ENCODE results near the gene PTPRG.

PTPRG gene

DNA sequence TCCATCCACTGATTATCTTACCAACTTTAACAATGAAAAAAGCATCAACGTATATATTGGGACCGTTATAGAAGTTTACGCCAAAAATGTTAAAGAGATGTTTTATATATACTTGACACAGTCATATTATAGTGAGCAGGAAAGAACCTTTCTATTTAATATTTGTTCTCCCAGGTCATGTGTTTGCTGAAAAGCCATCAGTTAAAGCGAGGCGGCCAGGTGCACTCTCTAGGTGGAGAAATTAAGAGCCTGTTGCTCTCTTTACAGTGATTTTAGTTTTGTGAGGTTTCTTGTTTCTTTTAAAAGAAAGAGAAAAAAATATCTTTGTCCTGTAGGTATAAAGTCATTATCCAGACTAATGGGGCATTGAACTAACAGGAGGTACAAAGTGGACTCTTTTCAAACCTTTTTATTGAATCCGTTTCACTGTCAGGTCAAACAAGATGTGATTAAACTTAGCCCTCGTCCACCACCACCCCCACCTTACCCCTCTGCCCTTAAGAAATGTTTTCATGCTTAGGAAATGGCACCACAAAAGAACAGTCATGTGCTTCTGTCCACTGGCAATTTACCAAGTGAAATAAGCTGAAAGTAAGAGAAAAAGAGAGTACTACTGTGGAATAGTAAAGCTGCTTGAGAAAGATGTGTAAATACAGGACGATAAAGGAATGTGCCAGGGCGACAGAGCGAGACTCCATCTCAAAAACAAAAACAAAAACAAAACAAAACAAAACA lies 279.9 kb downstream of the PTPRG start:
- no peak for DNase-seq

GRCh38 chr3:61841988-61842387 lies 280.6 kb downstream of the PTPRG start:
- DNase-seq = no peak

DNA sequence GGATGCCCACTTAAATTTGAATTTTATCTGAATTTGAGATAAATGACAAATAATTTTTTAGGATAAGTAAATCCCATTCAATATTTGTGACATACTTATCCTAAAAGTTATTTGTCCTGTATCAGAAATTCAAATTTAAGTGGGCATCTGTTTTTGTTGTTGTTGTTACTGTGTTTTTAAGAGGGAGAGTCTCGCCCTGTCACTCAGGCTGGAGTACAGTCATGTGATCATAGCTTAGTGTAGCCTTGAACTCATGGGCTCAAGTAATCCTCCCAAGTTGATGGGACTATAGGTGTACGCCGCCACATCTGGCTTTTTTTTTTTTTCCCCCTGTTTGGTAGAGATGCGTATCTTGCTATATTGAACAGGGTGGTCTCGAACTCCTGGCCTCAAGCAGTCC lies 283.0 kb downstream of the PTPRG start:
- no peak for DNase-seq

- no peak for DNase-seq
These were observed 285.1 kb downstream of the PTPRG start for GRCh38 chr3:61846488-61846887.

- DNase-seq = no peak
These were observed 286.6 kb downstream of the PTPRG start for GRCh38 chr3:61847784-61848462.

DNA sequence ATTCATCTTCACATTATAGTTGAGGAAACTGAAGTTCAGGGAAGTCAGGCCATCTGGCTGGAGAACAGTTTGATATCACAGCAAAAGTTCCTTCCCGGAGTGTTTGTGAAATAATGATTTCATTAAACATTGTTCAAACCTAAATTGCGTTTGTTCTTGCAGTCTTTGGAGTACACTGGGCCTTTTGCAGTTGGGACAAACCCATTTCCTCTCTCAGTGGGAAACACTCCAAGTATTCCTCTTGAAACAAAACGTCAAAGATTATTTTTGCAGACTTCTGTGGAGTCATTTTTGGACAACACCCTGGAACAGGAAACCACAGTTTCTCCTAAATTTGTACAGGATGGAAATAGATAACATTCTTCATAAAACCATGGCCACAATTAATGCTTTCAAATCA lies 287.5 kb downstream of the PTPRG start:
- DNase-seq = no peak

- DNase-seq = no peak
These were observed 292.5 kb downstream of the PTPRG start for GRCh38 chr3:61853912-61854311.

GRCh38 chr3:61855211-61855610 lies 293.8 kb downstream of the PTPRG start:
- DNase-seq = no peak

DNA sequence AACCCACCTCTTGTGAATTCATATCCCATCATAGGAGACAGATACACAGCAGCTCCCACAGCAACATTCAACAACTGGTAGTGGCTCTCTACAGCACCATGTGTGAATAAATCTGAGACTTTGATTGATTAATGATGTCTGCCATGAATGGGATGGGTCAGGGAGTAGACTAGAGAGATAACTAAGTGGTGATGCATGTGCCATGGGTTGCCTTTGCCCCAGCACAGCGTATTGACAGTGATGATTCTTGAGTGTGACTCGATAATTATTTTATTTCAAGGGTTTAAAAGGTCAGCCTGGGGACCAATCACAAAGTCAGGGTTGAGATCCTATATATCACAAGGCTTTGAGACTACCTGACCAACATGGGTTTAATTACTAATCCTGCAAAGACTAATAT lies 295.9 kb downstream of the PTPRG start:
- no peak for DNase-seq

GRCh38 chr3:61858054-61858453 lies 296.7 kb downstream of the PTPRG start:
- no peak for DNase-seq

- DNase-seq = no peak
These were observed 300.0 kb downstream of the PTPRG start for GRCh38 chr3:61861410-61861809.

- DNase-seq = no peak
These were observed 301.4 kb downstream of the PTPRG start for GRCh38 chr3:61862614-61863289.

DNA sequence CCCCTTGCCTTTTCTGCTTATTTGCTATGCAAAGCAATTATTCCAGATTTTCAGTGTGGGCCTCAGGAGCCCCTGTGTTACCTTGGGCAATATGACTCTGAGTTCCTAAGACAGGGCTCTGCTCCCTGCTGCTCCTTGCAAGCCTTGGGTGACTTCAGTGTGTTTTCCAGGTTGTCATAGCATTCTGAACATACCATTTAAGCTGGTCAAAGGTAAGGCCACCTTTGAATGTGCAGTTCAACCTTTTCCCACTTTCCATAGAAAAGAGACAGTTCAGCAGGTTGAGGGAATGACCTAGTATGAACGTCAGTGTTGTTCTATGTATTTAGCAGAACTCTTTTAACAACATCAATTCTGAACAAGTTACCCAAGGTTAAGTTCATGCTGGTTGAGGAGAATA lies 302.2 kb downstream of the PTPRG start:
- no peak for DNase-seq

DNA sequence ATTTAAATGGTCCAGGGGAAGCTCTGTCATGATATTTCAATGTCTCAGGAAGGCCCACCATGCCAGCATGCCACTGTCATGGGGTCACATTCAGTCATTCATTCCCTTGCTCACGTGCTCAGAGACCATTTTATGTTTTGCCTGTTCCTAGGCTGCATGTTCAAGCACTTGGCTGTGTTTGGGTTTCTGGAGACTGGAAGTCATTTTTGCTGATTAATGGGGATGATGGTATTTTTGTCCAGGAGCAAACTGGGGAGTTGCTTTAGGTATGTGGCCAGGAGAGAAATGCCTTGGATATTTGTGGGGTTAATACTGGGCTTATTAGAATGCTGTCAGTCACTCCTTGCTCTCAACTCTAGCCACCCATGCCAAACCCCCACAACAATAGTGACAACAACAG lies 303.5 kb downstream of the PTPRG start:
- no peak for DNase-seq

DNA sequence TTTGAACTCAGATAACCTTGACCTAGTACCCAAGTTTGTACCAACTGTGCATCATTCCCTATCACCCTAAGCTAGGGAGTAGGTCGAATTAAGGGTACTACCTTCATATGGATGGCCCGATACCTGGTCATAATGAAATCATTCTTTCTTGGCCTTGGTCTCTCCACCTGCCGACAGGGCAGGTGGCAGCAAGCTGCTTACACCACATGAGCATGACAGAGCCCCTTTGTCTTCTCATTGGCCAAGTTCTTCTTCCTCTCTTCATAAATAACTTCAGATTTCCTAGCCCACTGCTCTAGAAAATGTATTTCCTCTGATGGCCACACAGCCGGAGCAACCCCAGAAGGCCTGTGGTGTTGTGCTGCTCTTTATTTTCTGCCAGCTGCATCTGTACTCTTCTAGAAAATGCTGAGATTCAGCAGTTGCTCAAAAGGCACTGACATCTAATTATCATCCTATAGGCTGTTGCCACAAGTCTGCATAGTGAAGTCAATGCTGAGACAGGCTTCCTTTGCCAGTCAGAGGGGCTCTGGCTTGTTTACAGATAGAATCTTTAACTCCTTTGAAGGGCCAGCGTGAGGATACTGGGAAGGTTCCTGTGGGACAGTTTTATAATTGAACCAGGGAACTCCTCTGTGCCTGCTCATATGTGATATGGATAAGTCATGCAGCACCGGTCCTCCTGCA lies 304.2 kb downstream of the PTPRG start:
- no peak for DNase-seq

- no peak for DNase-seq
These were observed 304.8 kb downstream of the PTPRG start for GRCh38 chr3:61866153-61866542.

- DNase-seq = no peak
These were observed 305.6 kb downstream of the PTPRG start for GRCh38 chr3:61866961-61867461.

DNA sequence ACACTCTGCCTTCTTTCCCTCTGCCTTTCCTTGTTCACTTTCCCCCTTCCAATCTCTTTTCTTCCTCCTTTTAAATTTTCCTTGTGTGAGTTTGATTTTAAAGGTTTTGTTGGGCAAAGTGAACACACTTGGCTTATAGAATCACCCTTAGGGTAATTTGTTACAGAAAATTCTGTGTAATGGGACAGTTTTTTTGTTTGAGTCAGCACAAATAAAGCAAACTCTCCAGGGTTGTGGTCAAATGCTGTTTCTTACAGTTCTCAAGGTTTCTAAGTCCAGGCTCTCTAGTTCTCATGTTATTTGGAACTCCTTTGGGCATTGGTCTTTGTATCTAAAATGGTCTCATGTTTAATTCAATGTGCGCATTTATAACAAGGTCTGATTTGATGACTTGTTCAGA lies 307.1 kb downstream of the PTPRG start:
- no peak for DNase-seq

GRCh38 chr3:61869371-61869770 lies 308.0 kb downstream of the PTPRG start:
- no peak for DNase-seq

DNA sequence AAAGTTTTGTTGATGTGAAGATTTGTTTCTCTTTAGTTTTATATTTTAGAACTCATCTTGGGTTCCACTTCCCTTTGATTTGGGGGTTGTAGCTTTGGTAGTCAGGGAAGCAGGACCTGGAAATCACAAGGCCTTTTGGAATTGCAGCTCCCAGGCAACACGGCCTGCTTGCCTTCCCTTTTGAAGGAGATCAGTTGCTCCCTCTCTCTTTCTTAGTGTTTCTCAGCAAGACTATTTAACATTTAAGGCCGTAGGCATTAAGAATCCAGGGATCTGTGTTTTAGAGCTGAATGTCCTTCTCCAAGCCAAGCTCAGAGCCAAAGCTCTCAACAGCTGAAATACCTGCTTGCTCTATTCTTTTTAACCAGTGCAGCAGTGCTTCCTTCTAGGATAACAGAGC lies 310.3 kb downstream of the PTPRG start:
- DNase-seq = no peak

- DNase-seq = no peak
These were observed 310.8 kb downstream of the PTPRG start for GRCh38 chr3:61872077-61872706.

GRCh38 chr3:61875046-61875844 lies 313.9 kb downstream of the PTPRG start:
- no peak for DNase-seq
